Stomach (tissue), 4 donors: ENCODE data around the gene JUN.

Experiments used
- CTCF ChIP-seq, 7 experiments: fragments of 450-650 bp in 4 of 7; fragments of 200-600 bp in 3 of 7; sonication (generic) in 3 of 7; IDR thresholded peaks; one replicate each; pipeline ENCODE4 v1.5.1; 2016 to 2019; ENCODE audit warnings: antibody characterized with exemption in 7 of 7, control low read depth in 2 of 7, mild to moderate bottlenecking in 1 of 7
- EP300 ChIP-seq: sonication (generic); formaldehyde crosslinking; IDR thresholded peaks from one replicate; pipeline ENCODE4 v1.6.1; 2017; ENCODE audit warnings: antibody characterized with exemption
- POLR2A ChIP-seq, 4 donors: fragments of 450-650 bp; IDR thresholded peaks; one replicate each; pipeline ENCODE4 v1.6.1; 2016; ENCODE audit warnings: antibody characterized with exemption in 4 of 4, control low read depth in 2 of 4, mild to moderate bottlenecking in 1 of 4, moderate library complexity in 1 of 4
- POLR2AphosphoS5 ChIP-seq, 3 donors: sonication (generic); formaldehyde crosslinking; IDR thresholded peaks; one replicate each; pipeline ENCODE4 v1.6.1; 2016; ENCODE audit warnings: antibody characterized with exemption in 3 of 3

GRCh38 chr1:58796416-58796815 is 12.6 kb upstream of the JUN start:
- TF ChIP-seq CTCF (IDR thresholded peaks at IDR 0.05) (no peak), POLR2A (IDR thresholded peaks at IDR 0.05) (no peak), EP300 (no peak), POLR2AphosphoS5 (IDR thresholded peaks at IDR 0.05) (no peak)
